Measurements from ENCODE around the gene GAS7.
A peak's percentile ranks its signal among the peaks of the same experiment; 100 is the strongest.

Gene GAS7

DNA sequence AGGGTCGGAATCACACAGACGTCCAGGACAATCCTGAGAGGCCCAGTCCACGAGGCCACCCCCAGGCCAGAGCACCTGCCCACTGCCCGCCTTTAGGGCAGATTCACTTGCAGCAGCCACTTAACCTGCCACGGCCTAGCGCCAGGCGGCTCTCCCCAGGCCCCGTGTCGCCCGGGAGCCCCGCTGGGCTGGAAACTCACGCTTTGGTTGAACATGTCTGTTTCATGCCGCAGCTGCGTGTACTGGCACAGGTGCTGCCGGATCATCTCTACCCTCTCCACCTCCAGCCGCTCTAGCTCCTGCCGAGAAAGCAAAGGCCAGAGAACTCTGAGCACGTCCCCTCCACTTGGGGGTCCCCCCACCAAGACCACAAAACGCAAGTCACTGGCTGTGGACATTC, 280.6 kb downstream of the GAS7 start:
- H3K4me3 ChIP-seq, result no peak overlapping the region
- no peak overlapping the region for H3K27ac ChIP-seq

DNA sequence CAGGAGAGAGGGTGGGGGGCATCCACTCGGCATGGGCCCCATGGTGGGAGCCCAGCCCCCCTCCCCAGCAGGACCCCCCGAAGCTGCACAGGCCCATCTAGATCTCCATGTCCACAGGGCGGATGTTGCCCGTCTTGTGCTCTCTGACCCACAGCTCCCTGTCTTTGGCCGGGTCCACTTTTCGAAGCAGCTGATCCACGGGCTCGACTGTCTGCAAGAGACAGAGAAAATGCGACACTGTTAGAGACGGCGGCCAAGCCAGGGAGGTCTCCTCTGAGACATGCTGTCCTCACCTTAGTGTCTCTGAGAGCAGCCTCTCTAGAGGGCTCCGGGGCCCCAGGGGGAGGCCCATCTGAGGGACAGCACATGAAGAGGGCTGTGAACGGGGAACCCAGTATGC, 281.3 kb downstream of the GAS7 start:
- Histone ChIP-seq H3K27ac (no peak overlapping the region), H3K4me3 (no peak overlapping the region)

DNA sequence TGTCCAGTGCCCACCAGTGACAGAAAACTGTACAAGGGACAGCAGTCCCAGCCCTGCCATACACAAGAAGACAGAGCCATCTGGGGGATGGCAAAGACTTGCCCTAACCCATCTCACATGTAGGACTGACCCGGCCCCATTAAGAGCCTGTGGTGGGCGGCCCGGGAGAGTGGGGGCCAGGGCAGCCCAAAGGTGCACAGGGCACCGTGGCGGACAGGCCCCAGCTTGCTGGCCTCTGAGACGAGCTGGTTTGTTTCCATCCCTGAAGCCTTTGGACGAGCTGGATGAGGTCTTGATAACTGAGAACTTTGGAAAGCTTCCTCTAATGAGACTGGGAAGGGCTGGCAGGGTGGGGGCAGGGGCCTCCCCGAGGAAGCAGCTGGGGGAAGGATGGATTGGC, 282.3 kb downstream of the GAS7 start:
- Histone ChIP-seq H3K4me3 (no peak overlapping the region), H3K27ac (no peak overlapping the region)

DNA sequence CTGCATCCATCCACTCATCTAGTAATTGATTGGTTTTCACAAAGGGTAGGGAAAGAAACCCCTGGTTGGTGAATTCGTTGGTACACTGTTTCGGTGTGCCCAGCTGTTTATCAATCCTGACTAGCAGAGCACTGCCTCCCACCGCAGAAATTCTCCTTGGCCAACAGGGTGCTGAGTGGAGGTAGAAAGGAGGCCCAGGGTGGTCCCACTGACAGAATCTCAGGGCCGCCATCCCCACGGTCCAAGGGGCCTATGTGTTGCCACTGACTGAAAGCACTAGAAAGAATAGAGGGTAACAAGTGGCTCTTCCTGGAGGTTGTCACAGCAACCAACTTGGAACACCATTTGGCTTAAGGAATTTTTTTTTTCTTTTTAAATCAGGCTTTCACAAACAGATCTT, 284.9 kb downstream of the GAS7 start:
- H3K27ac ChIP-seq, result no peak overlapping the region
- no peak overlapping the region for H3K4me3 ChIP-seq

DNA sequence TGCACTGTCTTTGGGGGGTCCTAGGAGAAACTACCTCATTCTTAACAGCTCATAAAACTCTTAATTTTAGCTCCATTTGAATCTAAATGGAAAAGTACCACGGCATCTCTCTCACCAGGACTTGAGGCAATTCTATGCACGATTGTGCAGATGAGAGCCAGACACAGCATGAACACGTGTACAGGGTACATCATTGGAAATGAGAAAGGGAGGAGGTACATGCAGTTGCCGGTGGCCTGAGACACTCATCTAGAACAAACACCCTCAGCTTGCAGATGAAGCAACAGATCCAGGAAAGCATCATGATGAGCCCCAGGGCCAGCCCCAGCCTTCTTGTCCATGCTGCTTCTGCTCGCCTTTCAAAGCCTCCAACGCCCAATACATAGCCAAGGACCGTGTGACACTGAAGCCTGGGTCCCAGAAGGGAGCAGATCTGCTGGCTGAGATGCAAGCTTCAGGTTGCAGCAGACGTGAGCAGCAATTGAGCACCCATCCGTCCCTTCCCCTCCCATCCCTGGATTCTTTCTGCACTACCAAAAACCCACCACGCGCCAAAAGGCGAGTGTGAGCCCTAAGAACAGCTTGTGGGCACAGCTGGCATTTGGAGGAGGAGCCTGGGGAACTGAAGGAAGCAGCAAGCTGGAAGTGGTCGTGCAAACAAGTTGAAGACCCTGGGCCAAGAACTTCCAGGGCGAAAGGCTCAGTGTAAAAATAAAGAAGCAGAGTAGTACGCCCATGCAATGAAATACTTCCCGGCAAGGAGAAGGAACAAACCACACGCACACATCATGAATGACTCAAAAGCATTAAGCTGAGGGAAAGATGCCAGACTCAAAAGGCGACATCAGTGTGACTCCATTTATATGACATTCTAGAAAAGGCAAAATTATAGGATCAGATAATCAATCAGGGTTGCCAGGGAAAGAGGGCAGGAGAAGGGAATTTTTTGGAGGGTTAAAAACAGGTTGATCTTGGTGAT, 286.0 kb downstream of the GAS7 start:
- H3K27ac ChIP-seq, result no peak overlapping the region

DNA sequence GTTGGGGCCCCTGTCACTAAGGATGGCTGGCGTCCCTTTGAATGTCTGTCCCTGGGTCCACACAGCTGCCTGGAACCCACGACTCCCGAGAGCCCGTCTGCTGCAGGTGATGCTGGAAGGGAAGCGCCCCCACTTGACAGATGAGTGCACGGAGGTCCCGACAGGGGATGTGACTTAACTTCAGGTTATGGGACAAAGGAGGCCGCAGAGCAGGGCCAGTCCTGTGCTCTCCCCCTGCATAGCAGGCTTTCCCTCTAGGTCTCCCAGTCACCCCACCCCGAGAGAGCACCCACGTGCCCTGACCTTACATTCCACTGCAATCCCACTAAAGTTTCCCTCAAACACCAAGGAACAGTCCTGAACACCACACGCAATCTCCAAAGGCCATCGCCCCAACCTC, 287.3 kb downstream of the GAS7 start:
- no peak overlapping the region for H3K27ac ChIP-seq
- no peak overlapping the region for H3K4me3 ChIP-seq

More for the DNA sequence above, 286.0 kb downstream of the GAS7 start:
- H3K4me3 ChIP-seq, result no peak overlapping the region

DNA sequence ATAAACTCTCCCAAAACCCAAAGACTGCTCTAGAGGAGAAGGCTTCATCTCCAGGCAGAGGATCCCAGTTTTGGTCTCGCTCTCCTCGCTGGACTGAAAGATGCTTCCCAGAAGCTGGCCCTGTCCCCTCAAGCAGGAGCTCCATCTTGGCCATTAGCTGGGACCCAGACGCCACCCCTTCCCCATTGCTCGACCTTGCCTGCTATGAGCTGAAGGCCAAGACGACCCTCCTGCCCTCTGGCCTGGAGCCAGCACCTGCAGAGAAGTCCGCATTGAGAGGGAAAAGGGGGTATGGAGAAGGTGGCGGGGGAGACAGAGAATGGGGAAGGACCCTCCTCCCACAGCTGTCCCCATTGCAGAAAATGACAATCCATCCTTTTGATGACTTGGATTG, 289.8 kb downstream of the GAS7 start:
- Histone ChIP-seq H3K4me3 (no peak overlapping the region), H3K27ac (no peak overlapping the region)

DNA sequence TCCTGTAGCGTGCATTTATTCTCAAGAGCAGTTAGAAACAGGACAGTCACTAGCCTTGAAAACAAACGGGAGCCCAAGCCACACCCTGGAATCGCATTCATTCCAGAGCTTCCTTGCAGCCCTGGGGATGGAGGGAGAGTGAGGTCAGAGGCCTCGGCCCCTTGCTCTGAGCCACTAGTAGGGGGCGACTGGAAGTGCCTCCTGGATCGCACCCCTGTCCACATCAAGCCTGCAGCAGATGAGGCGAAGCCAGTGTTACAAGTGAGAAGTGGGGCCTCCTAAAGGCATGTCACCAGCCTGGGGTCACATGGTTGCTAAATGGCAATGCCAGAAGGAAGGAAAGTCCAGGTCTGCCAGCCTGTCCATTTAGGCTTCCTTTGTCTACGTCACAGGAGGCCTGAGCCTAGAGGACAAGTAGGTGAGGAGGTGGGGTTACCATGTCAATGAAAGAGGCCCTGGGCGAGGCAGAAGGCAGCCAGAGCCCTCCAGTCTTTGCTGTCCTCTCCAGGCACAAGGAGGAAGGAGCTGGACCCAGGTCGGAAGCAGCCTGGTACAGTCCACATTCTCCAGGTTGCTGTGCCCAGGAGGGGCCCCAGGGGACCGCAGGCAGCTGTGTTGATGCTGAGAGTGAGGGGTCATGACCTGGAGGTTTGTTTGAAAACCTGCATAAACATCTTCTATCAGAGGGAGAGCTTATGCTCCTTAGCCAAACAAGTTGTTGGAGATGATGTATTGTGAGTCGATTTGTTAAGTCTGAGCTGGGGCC, 290.3 kb downstream of the GAS7 start:
- no peak overlapping the region for H3K27ac ChIP-seq

DNA sequence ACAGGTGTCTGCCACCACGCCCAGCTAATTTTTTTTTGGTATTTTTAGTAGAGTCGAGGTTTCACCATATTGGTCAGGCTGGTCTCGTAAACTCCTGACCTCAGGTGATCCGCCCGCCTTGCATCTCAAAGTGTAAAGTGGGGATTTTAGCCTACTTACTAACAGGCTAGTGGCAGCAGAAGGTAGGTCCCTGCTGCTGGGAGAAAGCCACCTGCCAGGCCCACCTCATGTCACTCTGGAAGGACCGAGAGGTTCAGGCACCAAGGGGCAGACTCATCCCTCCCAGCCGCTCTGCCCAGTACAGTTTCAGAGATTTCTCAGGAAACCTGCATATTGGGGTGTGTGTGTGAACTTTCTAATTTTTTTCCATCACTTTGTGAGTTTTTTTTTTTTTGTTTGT, 291.3 kb downstream of the GAS7 start:
- no peak overlapping the region for H3K27ac ChIP-seq
- H3K4me3 ChIP-seq, result no peak overlapping the region

More for the DNA sequence above, 290.3 kb downstream of the GAS7 start:
- H3K4me3 ChIP-seq, result no peak overlapping the region

DNA sequence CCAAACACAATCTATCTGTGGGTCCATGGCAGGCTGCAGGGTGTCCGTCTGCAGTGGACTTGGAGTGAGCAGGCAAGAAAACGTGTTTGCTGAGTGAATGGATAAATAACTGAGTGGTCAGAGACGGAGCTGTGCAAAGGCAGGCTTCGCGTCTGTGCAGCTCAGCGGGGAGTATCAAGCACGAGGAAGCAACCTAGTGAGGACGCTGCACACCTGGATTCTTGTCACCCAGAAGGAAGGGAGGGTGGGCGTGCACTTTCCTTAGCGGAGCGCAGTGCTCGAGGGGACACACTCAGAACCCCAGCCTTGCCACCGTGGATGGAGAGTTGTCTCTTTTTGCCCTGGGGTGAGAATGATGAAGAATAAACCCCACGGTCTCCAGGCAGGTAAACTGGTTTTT, 291.8 kb downstream of the GAS7 start:
- Histone ChIP-seq H3K4me3 (no peak overlapping the region), H3K27ac (no peak overlapping the region)

DNA sequence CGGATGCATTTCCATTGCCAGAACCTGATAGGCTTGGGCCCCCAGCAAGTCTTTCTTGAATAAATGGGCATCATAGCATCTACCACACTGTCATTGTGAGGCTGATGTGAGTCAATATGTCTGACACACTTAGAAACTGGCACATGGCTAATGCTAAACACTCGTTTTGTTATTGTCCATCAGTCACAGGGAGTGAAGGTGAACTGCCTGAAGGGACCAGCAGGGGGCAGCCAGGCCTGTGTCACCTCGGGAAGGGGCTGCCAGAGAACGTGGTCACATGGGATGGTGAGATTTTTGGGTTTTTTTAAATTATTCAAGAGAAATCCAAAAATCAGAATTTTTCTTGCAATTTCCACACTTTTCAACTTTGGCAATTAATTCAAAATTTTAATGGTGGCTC, 292.5 kb downstream of the GAS7 start:
- no peak overlapping the region for H3K27ac ChIP-seq
- no peak overlapping the region for H3K4me3 ChIP-seq

DNA sequence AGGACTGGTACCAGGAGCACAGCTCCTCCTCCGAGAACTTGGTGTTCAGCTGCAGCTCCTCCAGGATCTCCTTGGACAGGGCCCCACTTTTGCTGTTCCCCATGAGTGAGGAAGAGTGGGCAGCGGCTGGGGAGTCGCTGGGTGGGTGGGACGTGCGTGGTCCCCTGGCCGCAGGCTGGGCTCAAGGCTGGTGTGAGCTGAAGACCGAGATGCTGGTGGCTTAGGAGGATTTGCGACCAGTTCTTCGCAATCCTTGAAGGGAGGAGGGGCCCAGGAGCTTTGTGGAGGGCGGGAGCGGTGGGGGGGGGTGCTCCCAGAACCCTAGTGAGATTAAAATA, 293.4 kb downstream of the GAS7 start, which contains the start of gene RCVRN:
TSS of gene RCVRN (minus strand) at position 194 of the 338 bp plus-strand sequence. CDS start at position 103, 91 bp downstream.
- no peak within 1 kb of the TSS for H3K27ac ChIP-seq
- H3K4me3 ChIP-seq, result no peak within 1 kb of the TSS

DNA sequence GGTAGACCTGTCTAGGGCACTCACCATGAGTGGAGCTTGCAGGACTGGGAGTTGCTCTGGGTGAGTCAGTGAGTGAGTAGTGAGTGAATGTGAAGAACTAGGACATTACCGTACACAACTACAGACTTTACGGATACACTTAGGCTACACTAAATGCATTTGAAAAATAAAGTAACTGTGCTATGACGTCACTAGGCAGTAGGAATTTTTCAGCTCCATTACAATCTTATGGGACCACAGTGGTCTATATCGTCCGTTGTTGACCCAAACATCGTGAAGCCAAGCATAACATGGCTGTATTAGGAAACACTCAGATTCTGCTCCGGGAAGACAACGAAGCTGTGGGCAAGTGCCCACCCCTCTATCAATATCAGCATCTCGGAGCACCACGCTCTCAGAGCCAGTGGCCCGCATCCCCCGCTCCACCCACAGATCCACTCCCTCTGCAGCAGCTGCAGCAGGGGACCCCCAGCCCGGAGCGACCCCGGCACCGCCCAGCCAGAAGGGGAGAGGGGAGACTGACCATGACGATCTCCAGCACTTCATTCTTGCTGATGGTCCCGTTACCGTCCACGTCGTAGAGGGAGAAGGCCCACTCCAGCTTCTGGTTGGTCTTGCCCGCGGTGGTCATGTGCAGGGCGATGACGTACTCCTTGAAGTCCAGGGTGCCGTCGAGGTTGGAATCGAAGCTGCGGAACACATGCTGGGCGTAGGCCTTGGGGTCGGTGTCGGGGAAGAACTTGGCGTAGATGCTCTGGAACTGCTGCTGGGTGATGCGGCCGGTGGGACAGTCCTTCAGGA, 293.9 kb downstream of the GAS7 start:
- H3K4me3 ChIP-seq, result no peak overlapping the region
- H3K27ac ChIP-seq, result no peak overlapping the region

DNA sequence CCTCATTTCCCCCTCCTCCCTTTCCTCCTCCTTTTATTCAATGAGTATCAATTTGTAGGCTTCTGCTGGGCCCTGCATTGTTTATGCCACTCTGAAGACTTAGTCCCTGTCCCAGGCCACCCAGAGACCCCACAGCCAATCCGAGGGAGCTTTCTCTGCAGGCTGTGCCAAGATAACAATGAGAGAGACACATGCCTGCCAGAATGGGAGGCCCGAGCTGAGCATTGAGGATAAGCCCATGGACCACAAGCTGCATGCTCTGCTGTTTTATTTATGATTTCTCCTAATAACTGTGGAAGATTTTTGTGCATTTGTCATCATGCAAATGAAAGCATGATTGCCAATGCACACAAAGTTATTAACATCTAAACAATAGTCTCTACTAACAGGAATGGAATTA, 296.3 kb downstream of the GAS7 start:
- Histone ChIP-seq H3K27ac (peak overlapping the region in 5 of 21 experiments; percentile 26 to 90 (median 76)), H3K4me3 (no peak overlapping the region)

DNA sequence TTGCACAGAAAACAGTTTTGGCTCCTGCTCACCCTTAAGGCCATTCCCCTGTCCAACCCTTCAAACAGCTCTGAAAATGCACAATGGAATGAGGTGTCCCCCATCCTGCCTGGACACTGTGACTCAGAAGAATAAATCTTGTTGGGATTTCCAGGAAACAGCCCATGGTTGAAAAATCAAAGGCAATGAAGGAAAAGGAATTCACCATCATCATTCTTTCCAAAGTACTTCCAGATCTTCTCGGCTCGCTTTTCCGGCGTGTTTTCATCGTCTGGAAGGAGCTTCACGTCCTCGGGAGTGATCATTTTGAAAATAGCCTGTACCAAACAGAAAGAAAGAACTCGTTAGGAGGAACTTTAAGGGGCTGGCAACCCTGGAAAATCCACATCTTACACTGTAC, 297.6 kb downstream of the GAS7 start:
- no peak overlapping the region for H3K4me3 ChIP-seq
- peak overlapping the region in 11 of 21 experiments; percentile 1 to 90 (median 41) for H3K27ac ChIP-seq

DNA sequence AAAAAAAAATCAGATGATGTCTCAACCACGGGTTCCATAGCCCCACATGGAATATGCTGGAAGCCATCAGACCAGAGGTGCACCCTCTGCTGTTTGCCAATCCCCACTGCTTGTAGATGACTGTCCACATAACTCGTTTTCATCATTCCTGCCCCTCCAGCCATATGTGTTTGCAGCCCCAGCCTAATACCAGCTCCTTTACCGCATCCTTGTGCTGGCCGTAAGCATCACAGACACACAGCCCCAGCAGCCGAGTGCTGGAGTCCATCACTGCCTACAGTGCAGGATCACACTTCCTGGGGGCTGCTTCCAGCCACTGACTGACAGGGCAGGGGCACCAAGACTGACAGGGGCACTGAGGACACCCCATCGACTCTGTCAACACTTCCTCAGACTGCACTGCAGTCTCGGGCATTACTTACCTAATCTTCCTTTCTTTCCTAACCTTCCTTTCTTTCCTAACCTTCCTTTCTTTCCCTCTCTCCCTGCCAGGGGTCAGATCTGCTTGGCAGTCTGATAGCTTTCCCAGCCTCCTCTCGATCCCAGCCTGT, 298.3 kb downstream of the GAS7 start:
- no peak overlapping the region for H3K4me3 ChIP-seq
- peak overlapping the region in 7 of 21 experiments; percentile 40 to 77 (median 67) for H3K27ac ChIP-seq

DNA sequence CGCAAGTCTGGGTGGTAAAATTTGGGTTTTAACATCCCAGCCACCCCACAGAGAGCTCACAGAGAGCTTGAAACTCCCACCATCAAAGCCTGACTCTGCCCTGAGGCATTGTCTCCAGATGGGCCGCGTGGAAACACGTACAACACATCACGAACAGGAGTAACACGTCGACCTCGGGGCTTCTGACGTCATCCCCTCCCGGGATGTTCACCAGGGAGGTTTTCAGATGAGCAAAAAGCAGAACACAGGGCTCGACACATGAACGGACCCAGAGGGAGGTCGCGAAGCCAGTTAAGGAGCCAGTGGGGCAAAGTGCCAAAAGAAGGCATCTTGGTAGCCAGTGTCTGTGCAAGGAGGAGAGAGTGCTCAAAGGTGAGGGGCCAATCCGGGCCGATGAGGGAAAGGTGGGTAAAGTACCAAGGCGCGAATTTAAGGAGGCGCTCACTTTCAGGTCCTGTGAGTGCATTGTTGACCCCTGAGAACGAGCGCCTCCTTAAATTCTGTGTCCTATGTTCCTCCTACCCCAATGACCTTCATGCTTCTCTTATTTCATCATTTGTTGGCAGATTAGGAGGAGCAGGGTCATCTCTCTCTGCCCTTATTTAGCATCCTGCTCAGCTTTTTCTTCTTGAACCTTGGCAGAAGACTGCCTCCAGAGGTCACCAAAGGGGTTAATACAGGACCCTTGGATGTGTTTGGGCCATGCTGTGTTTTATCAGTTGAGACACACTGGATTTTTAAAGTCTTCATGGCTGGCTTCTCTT, 298.9 kb downstream of the GAS7 start:
- H3K27ac ChIP-seq, result peak overlapping the region in 3 of 21 experiments; percentile 70 to 77 (median 71)

DNA sequence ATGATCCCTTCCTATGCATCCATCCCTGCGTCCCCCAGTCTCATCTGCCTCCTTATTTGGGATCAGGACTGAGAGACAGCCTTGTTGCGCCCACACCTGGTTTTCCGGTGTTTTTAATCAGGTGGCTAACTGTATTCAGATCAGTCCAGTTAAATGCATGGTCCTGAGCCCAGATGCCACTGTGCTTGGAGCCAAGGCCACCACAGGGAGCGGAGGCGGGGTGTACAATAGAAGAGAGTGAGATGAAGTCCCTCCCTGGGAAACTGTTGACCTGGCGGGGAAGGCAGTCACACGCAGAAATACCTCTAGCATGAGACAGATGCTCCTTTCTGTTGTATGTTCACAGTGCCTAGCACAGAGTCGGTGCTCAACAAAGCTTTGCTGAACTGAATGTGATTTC, 299.6 kb downstream of the GAS7 start:
- H3K27ac ChIP-seq, result no peak overlapping the region
- H3K4me3 ChIP-seq, result no peak overlapping the region

More for the DNA sequence above, 298.9 kb downstream of the GAS7 start:
- H3K4me3 ChIP-seq, result no peak overlapping the region

DNA sequence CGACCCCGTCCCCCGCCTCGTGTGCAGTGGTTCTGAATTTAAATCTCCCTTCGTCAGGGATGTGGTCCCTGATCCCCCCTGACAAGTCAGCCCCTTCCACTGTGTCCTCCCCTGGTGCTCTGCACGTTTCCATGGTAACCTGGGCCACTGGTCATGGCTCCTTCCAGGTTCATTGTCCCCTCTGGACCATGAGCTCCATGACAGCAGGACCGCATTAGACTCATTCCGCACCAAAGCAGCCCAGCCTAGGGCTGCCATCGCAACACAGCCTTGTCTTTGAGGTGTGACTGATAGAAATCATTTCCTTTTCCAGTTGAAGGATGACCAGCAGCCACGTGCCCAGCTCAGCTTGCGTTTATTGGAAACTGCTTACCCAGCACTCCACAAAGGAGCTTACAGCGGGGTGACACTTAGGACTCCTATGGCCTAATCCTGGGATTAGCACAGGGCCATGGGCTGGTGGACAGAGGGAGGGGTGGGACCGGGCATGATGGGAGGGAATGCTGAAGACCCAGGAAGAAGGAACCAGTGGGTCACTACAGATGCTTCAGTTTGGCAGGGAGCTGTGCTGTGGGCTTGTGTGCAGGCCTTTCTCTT, 300.9 kb downstream of the GAS7 start:
- H3K27ac ChIP-seq, result no peak overlapping the region
- no peak overlapping the region for H3K4me3 ChIP-seq
